GM23338 (cell line): ENCODE results near the gene DUOX1.

Source experiments
- REST ChIP-seq: IDR thresholded peaks from one replicate; pipeline ENCODE4 v1.6.1; 2018; ENCODE audit warnings: antibody characterized with exemption; ENCODE audit not compliant: unreplicated experiment
- STAT1 ChIP-seq: IDR thresholded peaks from one replicate; pipeline ENCODE4 v1.6.1; 2016; ENCODE audit warnings: antibody characterized with exemption; ENCODE audit not compliant: unreplicated experiment
- TF ChIP-seq, protein P1 (sequence below), 2 experiments: fragments of 200-600 bp in 1 of 2; sonication (generic) in 1 of 2; conservative IDR thresholded peaks; 2 replicates each; pipeline versions ENCODE4 v1.5.1 to v1.6.1; 2016 to 2017; ENCODE audit warnings: antibody characterized with exemption in 2 of 2, low read depth in 2 of 2, mild to moderate bottlenecking in 2 of 2, moderate library complexity in 1 of 2

- TF ChIP-seq, protein P1, sequence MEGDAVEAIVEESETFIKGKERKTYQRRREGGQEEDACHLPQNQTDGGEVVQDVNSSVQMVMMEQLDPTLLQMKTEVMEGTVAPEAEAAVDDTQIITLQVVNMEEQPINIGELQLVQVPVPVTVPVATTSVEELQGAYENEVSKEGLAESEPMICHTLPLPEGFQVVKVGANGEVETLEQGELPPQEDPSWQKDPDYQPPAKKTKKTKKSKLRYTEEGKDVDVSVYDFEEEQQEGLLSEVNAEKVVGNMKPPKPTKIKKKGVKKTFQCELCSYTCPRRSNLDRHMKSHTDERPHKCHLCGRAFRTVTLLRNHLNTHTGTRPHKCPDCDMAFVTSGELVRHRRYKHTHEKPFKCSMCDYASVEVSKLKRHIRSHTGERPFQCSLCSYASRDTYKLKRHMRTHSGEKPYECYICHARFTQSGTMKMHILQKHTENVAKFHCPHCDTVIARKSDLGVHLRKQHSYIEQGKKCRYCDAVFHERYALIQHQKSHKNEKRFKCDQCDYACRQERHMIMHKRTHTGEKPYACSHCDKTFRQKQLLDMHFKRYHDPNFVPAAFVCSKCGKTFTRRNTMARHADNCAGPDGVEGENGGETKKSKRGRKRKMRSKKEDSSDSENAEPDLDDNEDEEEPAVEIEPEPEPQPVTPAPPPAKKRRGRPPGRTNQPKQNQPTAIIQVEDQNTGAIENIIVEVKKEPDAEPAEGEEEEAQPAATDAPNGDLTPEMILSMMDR (conservative IDR thresholded peaks at IDR 0.05; ENCODE audit: low read depth in 2 of 2) = no peak
- TF ChIP-seq STAT1 = no peak
- TF ChIP-seq REST = no peak
Measured at GRCh38 chr15:45200001-45200798, 70.4 kb downstream of the DUOX1 start.
